UCSD-AML1 (cell line): ENCODE results near the gene ANKRD17.
"Not testable (repeated sequence)": the region's sequence is repeated elsewhere in the genome, so short reads cannot be mapped to it uniquely, and the experiment has no call there.

ENCODE experiments used
- DNase-seq: peaks from one replicate; lab custom pipeline; 2025; ENCODE audit not compliant: unreplicated experiment; lab: John Stamatoyannopoulos, UW

Gene ANKRD17

DNA sequence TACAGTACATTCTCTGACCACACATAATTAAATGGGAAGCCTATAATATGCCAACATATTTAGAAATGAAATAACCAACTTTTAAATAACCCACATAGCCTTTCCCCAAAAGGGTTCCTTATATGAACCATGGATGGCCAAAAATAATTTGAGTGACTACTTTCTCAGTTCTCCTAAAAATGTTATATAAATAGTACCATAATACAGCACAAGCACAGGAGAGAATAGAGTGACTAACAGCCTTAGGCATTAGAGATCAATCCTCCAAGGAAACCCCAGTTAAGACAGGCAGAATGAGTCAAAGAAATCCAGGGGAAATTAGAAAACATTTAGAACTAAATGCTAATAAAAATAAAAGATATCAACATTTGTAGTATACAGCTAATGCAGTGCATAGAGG lies 50.2 kb downstream of the ANKRD17 start:
- no peak for DNase-seq

DNA sequence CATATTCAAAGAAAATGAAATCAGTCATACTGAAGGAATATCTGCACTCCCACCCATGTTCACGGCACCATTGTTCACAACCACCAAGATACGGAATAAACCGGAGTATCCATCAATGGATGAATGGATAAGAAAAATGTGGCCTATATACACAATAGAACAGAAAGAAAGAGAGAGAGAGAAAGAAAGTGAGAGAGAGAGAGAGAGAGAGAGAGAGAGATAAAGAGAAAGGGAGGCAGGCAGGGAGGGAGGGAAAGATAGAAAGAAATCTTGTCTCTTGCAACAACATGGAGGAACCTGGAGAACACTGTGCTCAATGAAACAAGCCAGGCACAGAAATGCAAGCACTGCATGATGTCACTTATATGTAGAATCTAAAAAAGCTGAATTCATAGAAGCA lies 52.4 kb downstream of the ANKRD17 start:
- no peak for DNase-seq

DNA sequence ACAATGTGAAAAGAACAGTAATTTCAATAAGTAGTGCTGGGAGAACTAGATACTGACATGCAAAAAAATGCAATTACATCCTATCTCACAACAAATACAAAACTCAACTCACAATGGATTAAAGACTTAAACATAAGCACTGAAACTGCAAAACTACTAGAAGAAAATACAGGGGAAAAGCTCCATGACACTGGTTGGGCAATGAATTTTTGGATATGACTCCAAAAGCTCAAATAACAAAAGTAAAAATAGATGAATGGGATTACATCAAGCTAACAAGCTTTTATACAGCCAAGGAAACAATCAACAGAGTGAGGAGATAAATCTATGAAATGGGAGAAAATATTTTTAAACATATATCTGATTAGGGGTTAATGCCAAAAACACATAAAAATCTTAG lies 53.1 kb downstream of the ANKRD17 start:
- DNase-seq = no peak

DNA sequence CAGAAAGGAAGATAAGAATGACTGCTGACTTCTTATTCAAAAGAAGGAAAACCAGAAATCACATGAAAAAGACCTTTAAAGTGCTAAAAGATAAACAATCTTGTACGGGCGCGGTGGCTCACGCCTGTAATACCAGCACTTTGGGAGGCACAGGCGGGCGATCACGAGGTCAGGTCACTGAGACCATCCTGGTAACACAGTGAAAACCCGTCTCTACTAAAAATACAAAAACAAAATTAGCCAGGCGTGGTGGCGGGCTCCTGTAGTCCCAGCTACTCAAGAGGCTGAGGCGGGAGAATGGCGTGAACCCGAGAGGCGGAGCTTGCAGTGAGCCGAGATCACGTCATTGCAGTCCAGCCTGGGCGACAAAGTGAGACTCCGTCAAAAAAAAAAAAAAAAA lies 54.6 kb downstream of the ANKRD17 start:
- not testable (repeated sequence) for DNase-seq

DNA sequence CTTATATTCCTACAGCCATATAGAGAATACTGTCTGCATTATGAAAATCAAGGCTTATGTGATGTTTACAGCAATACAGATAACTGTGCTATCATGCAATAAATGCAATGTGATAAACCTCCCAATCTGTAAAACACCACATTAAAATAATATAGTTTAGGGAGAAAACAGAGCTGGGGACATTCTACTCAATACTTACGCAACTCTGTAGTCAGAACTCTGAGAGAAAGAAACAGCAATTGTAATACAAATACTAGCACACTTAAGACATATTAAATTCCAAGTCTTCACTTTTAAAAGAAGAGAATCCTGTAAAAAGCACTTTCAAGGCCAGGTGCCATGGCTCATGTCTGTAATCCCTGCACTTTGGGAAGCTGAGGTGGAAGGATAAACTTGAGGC lies 61.4 kb downstream of the ANKRD17 start:
- DNase-seq = no peak

DNA sequence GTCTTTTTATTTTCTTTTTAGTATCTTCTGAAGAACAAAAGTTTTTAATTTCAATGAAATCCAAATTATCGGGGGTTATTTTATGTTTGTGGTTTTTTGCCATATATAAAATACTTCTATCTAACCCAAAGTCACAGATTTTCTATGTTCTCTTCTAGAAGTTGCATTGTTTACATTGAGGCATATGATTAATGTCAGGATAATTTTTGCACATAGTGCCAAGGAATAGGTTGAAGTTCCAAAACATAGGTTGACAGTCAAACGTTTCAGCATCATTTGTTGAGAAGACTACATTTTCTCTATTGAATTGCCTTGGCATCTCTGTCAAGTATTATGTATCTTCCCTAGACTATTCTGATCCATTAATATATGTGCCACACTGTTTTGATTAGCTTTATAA lies 64.5 kb downstream of the ANKRD17 start:
- no peak for DNase-seq

DNA sequence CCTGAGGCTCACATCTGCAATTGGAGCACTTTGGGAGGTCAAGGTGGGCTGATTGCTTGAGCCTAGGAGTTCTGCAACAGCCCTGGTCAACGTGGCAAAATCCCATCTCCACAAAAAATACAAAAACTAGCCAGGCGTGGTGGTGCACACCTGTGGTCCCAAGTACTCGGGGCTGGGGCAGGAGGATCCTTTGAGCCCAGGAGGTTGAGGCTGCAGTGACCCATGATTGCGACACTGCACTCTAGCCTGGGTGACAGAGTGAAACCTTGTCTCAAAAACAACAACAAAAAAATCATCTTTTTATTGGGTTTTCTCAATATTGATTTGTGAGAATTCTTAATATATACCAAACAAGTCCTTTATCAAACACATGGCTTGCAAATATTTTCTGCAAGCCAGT lies 64.9 kb downstream of the ANKRD17 start:
- no peak for DNase-seq

DNA sequence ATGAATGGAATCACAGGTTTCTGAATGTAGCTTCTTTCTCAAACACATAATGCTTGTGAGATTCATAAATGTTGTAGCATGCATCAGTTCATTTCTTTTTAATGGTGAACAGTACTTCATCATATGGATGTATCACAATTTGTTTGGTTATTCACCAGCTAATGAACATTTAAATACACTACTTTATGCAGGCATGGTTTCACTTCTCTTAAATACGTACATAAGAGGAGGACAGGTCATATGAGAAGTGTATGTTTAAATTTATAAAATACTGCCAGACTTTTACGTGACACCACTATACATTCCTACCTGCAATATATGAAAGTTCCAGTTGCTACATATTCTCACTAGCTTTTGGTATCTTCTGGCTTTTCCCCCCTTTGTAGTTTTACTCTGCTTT lies 65.4 kb downstream of the ANKRD17 start:
- no peak for DNase-seq

DNA sequence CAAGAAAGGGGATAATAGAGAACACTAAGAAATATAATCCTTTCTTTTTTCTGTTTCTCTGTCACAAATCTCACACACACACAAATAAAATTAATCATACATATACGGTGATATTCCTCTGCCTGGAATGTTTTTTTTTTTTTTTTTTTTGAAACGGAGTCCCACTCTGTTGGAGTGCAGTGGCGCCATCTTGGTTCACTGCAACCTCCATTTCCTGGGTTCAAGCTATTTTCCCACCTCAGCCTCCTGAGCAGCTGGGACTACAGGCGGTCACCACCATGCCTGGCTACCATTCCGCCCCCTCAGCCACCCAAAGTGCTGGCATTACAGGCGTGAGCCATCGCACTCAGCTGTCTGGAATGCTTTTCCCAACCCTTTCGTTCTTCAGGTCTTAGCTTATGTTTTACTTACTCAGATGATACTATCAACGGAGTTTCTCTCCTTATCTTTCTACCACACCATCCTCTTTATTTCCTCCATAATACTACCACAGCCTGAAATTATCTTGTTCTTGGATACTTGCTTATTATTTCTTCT lies 69.3 kb downstream of the ANKRD17 start:
- no peak for DNase-seq

DNA sequence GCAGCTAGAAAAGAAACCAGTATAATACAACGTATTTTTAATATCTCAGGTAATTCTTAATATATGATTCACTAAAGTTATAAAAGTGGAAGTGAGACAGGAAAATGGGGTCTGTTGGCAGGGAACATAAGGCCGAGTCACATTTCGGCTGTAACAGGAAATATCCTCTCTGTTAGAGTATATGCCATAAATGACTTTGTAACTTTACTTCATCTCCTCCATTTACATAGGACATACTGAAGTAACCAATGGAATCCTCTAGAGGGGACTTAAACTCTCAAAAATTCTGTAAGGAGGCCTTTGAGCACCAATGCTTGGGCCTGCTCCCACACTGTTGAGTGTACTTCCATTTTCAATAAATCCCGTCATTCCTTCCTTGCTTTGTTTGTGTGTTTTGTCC lies 71.3 kb downstream of the ANKRD17 start:
- no peak for DNase-seq

DNA sequence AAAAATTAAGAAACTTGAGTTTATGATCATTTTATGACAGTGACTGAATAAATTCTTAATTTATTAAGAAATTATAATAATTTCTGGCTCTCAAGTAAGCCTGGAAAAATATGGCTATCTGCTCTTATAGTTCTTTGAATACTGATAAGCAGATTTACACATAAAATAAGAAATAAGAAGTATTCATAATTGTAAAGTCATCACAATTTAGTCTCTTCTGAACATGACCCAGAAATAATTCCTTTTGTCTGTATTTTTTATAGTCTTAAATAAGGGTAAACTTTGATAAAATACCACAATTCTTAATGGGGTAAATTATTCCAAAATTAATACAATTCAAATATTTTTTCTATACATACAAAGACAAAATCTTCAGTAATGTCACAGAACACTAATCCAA lies 72.7 kb downstream of the ANKRD17 start:
- no peak for DNase-seq

DNA sequence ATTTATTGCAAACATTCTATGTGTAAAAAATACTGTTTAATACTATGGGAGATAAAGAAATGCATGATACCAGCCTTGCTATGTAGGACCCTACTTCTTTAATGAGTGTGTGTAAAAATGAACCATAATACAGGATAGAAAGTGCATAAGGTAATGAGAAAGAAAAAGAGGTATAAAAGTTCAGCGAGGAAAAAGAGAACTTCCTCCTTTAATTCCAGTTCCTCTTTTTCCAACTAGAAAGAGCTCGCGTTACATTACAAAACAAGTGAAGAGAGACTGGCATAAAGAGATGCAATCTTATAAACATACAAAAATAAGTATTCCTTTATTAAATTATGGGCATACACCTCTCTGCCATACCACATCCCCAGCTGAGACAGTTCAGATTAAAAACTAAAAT lies 77.4 kb downstream of the ANKRD17 start:
- DNase-seq = no peak

DNA sequence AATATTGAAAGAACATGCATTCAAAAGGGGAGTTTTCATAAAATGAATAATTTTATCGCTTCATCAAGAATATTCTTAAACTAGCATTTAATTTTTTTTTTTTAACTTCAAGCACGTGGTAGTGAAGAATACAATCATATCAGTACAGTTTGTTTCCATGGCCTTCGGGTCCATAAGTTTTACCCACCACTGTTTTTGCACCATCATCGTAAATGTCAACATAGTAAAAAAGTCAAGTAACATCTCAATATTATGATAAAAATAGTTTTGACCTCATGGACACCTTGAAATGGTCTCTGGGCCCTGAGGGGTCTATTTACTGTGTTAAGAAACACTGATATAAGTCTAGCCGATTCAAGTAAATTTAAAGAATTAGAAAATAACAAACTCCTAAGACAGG lies 80.2 kb downstream of the ANKRD17 start:
- DNase-seq = no peak

DNA sequence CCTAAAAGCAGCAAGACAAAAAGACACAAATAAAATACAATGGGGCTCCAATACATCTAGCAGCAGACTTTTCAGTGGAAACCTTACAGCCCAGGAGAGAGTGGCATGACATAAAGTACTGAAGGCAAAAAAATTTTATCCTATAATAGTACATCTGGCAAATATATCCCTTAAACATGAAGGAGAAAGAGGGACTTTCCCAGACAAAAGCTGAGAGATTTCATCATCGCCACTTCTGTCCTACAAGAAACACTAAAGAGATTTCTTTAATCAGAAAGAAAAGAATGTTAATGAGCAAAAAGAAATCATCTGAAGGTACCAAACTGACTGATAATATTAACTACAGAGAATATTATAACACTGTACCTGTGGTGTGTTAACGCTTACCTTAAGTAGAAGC lies 86.4 kb downstream of the ANKRD17 start:
- no peak for DNase-seq

DNA sequence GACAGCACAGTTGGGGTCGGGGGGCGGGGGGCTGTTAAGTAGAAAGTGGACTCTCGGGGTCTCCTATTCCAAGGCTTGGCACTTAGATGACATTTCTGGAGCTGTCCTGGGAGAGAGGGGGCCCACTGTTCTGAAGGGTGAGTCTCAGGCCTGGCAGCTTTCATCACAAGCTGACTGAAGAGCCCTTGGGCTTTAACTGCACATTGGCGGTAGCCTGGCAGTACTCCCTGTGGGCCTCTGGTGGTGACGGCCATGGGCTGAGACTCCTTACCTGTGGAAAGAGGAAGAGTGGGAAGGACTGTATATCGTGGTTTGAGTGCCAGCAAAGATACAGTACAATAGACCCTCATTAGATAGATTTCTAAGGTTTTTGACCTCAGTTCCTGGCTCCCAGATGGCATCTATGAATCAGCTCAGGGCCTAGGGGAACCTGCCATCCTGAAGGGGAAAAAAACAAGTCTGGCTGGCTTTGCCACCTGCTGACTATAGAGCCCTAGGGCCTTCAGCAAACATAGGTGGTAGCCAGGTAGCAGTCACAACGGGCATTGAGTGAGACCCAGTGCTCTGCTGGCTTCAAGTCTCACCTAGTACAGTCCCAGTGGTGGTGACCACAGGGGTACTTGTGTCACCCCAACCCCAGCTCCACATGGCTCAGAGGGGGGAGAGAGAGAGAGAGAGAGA lies 87.9 kb downstream of the ANKRD17 start:
- no peak for DNase-seq

DNA sequence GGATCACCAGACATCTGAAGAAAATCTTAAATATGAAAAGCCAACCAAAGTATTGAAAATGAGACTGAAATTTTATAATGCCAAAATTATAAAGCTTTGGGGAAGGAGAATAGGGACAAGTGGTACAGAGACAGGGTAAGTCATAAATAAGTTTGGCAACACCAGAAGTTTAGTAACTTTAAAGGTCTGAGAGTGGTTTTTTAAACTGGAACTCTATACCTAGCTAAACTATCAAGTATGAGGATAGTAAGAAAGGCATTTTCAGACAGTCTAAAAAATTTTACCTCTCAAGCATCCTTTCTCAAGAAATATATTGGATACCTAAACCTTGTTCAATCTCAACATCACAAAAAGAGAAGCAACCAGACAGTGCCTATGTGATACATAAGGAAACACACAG lies 92.4 kb downstream of the ANKRD17 start:
- no peak for DNase-seq

DNA sequence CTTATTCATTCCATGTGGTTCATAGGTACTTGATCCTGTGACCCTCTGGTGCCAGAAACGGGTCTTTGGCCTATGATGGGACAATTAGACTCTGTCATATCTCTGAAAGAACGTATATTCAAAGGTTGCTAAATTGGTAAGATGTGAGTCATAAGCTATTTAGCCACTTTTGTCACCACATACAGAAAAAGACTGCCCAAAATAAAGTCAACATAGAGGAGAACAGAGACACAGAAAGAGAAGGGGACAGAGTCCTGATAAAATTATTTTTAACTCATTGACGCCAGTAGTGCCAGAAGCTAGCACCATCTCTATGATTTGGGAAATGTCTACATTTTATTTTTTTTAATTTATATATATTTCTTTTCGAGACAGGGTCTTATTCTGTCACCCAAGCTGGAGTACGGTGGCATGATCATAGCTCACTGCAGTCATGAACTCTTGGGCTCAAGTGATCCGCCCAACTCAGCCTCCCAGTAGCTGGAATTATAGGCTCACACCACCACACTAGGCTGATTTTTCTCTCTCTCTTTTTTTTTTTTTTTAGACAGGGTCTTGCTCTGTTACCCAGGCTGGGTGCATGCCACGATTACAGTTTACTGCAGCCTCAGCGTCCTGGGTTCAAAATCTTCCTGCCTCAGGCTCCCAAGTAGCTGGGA lies 96.9 kb downstream of the ANKRD17 start:
- no peak for DNase-seq

DNA sequence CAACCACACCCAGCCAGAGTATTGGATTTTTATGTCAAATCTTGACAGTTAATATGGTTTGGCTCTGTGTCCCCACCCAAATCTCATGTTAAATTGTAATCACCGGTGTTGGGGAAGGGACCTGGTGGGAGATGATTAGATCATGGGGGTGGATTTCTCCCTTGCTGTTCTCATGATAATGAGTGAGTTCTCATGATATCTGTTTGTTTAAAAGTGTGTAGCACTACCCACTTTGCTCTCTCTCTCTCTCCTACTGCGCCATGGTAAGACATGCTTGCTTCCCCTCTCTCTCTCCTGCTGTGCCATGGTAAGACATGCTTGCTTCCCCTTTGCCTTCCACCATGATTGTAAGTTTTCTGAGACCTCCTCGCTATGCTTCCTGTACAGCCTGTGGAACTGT lies 102.2 kb downstream of the ANKRD17 start:
- DNase-seq = no peak

DNA sequence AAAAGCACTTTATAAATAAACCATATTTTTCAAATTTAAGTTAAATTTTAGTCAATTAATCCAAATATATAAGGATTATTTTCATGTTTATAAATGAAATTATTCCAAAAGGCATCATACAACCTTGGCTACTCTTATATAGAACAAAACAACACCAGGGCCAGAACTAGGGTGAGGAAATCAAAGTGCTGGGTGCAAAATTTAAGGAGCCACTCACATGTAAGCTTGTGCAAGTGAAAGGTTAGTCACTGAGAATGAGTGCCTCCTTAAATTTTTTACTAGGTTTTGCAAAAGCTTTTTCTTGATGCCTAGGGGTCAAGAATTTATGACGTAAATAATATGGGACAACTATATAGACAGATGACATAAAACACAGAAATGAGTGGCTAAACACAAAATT lies 105.7 kb downstream of the ANKRD17 start:
- DNase-seq = no peak

DNA sequence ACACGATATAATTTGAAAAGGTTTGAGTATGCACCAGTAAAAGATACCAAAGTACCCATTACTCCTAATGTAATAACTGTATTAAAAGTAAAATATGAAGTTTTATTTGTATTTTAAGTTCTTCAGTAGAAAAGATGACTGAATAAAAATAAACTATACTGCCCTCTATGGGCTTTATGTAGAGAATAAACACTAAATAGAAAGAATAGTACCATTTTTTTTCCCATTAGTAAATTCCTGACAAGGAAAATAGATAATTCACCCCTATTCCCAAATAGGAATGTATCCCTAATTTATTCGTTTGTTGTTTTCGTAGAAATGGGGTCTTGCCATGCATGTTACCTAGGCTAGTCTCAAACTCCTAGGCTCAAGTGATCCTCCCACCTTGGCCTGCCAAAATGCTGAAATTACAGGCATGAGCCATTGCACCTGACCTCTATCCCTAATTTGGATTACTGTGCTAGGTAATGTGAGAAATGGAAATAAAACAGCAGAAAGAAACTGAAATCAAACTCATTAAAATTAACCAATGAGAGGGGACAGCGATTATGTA lies 115.5 kb downstream of the ANKRD17 start:
- no peak for DNase-seq

DNA sequence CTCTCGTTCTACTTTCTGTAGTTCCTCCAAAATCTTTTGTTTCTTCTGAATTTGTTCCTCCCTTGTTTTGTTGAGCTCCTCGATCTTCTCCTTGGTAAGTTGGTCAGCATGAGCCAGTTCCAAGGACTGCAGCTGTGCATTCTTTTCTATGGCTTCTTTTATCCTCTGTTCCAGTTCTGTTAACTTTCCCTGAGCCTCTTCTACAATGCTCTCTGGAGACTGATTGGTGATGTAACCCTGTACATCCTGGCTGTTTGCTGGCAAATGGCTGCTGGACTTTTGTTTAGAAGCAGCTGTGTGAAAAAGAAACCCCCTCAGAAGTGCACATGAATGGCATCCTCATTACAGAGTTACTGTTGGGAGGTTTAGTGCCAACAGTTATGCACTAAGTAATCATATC lies 118.6 kb downstream of the ANKRD17 start:
- no peak for DNase-seq

DNA sequence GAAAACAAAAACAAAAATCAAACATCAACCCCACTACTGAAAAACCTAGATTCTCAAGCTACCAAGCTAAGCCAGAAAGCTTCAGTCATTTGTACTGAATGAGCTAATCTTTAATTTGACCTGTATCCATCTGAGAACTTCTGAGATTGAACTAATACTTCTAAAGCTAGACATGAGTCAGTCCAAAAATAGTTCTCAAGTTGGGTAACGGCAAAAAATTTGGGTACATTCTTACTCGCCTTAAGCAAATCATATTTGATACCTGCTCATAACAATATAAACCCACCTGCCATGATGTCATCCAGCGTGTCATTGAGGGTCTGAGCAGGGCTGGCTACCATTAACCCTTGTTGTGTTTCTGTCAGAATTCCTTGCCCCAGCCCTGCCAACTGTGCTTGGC lies 119.4 kb downstream of the ANKRD17 start:
- no peak for DNase-seq

DNA sequence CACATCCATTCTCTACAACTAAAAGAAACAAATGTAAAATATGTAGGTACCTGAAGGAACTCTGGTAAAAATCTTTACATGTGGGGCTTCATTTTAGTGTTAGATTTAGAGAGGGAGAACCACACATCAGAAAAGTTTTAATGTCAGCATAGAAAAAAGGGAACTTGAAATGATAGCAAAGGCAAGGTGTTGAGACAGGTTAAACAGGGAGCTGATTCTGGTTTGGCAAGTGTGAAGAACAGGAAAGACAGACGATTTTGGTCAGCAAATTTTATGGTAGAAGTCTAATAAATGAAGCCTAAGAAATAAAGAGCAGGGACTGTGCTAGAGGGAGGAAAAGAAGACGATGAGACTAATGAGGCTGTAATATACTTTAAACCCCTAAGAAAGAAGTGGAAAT lies 121.5 kb downstream of the ANKRD17 start:
- DNase-seq = no peak
